Liver (tissue), 9 donors: Measurements from ENCODE around the gene VENTX. TPM values are rescaled to one million over a fixed set of nuclear protein-coding genes. Genes with fewer than 3 reads are reported as not detected.

ENCODE experiments used
- DNase-seq: peaks from one replicate; pipeline ENCODE4 v3.0.0-alpha.2; 2017; ENCODE audit warnings: low spot score
- H3K27ac ChIP-seq, 2 donors: one replicate each; pipeline ENCODE4 v1.7.0; 2013; ENCODE audit warnings: inconsistent platforms in 2 of 2, low read length in 2 of 2, control low read depth in 1 of 2, low read depth in 1 of 2, mild to moderate bottlenecking in 1 of 2
- H3K27me3 ChIP-seq, 4 donors: one replicate each; pipeline versions ENCODE4 v1.6.1 to v1.7.0; 2013; ENCODE audit warnings: low read length in 3 of 4, inconsistent platforms in 1 of 4, mild to moderate bottlenecking in 1 of 4, moderate library complexity in 1 of 4; ENCODE audit not compliant: control insufficient read depth in 4 of 4, insufficient read depth in 4 of 4
- H3K36me3 ChIP-seq, 4 donors: one replicate each; pipeline versions ENCODE4 v1.6.1 to v1.7.0; 2013; ENCODE audit warnings: low read length in 3 of 4, mild to moderate bottlenecking in 3 of 4, low read depth in 1 of 4, moderate library complexity in 1 of 4; ENCODE audit not compliant: control insufficient read depth in 4 of 4, insufficient read depth in 3 of 4
- H3K4me1 ChIP-seq, 4 donors: one replicate each; pipeline versions ENCODE4 v1.6.1 to v1.7.0; 2013; ENCODE audit warnings: low read length in 3 of 4, mild to moderate bottlenecking in 3 of 4, moderate library complexity in 1 of 4; ENCODE audit not compliant: control insufficient read depth in 4 of 4, insufficient read depth in 4 of 4
- H3K4me3 ChIP-seq, 3 donors: one replicate each; pipeline versions ENCODE4 v1.6.1 to v1.7.0; 2013; ENCODE audit warnings: low read length in 3 of 3, control low read depth in 1 of 3, low read depth in 1 of 3, mild to moderate bottlenecking in 1 of 3
- H3K9ac ChIP-seq, 2 donors: one replicate each; pipeline ENCODE4 v1.7.0; 2013; ENCODE audit warnings: low read length in 2 of 2, mild to moderate bottlenecking in 2 of 2, moderate library complexity in 2 of 2, control low read depth in 1 of 2, low read depth in 1 of 2
- H3K9me3 ChIP-seq, 4 donors: one replicate each; pipeline versions ENCODE4 v1.6.1 to v1.7.0; 2013; ENCODE audit warnings: low read length in 3 of 4; ENCODE audit not compliant: control insufficient read depth in 4 of 4
- EGR1 ChIP-seq, 2 donors: IDR thresholded peaks; 2 replicates each; pipeline ENCODE4 v1.6.1; 2016 to 2018; ENCODE audit warnings: antibody characterized with exemption in 2 of 2, low read depth in 2 of 2
- FOXA1 ChIP-seq: IDR thresholded peaks from 2 replicates; pipeline ENCODE4 v1.6.1; 2016; ENCODE audit warnings: antibody characterized with exemption
- FOXA2 ChIP-seq: IDR thresholded peaks from 2 replicates; pipeline ENCODE4 v1.6.1; 2016; ENCODE audit warnings: antibody characterized with exemption
- GABPA ChIP-seq, 2 donors: IDR thresholded peaks in 1 of 2; conservative IDR thresholded peaks in 1 of 2; 2 replicates each; pipeline ENCODE4 v1.6.1; 2016; ENCODE audit warnings: antibody characterized with exemption in 2 of 2, mild to moderate bottlenecking in 1 of 2, moderate library complexity in 1 of 2
- HNF4A ChIP-seq, 2 donors: conservative IDR thresholded peaks; 2 replicates each; pipeline ENCODE4 v1.6.1; 2016; ENCODE audit warnings: antibody characterized with exemption in 2 of 2, mild to moderate bottlenecking in 2 of 2
- HNF4G ChIP-seq: IDR thresholded peaks from 2 replicates; pipeline ENCODE4 v1.6.1; 2016; ENCODE audit warnings: antibody characterized with exemption
- JUND ChIP-seq, 2 donors: IDR thresholded peaks; 2 replicates each; pipeline ENCODE4 v1.6.1; 2016; ENCODE audit warnings: antibody characterized with exemption in 2 of 2
- NR2F2 ChIP-seq: IDR thresholded peaks from 2 replicates; pipeline ENCODE4 v1.6.1; 2016; ENCODE audit warnings: antibody characterized with exemption
- RAD21 ChIP-seq, 2 donors: IDR thresholded peaks; 2 replicates each; pipeline ENCODE4 v1.6.1; 2016; ENCODE audit warnings: antibody characterized with exemption in 2 of 2, mild to moderate bottlenecking in 2 of 2
- RXRA ChIP-seq, 2 donors: IDR thresholded peaks; 2 replicates each; pipeline ENCODE4 v1.6.1; 2017 to 2018; ENCODE audit warnings: antibody characterized with exemption in 2 of 2, mild to moderate bottlenecking in 1 of 2
- SP1 ChIP-seq: IDR thresholded peaks from 2 replicates; pipeline ENCODE4 v1.6.1; 2018; ENCODE audit warnings: antibody characterized with exemption, mild to moderate bottlenecking
- TAF1 ChIP-seq: conservative IDR thresholded peaks from 2 replicates; pipeline ENCODE4 v1.6.1; 2016; ENCODE audit warnings: antibody characterized with exemption, mild to moderate bottlenecking
- YY1 ChIP-seq: IDR thresholded peaks from 2 replicates; pipeline ENCODE4 v1.6.1; 2016; ENCODE audit warnings: antibody characterized with exemption, mild to moderate bottlenecking
- WGBS: extraction: QIAGEN DNeasy Blood & Tissue Kit; methylation state at CpG from one replicate; pipeline ENCODE4 v1.1.7; 2013; 5-methylcytosine and 5-hydroxymethylcytosine counted together
- polyA plus RNA-seq, 2 donors: library from polyadenylated mRNA; stranded (reverse) in 1 of 2; unstranded in 1 of 2; fragments of 200-250 nt in 1 of 2; fragments of >200 nt in 1 of 2; fragmentation: Nextera tagmentation in 1 of 2; extraction: Ambion mirVana in 1 of 2; gene quantifications; one replicate each; pipeline versions ENCODE4 v1.2.1 to v1.2.3, GENCODE V29; 2013 to 2015
- total RNA-seq, 2 donors: library from RNA; depleted of rRNA; stranded (reverse); fragments of >200 nt; gene quantifications; one replicate each; pipeline ENCODE4 v1.2.3, GENCODE V29; 2014
- TF ChIP-seq, protein P1 (sequence below): IDR thresholded peaks from 2 replicates; pipeline ENCODE4 v1.6.1; 2016; ENCODE audit warnings: antibody characterized with exemption
- TF ChIP-seq, protein P2 (sequence below): IDR thresholded peaks from 2 replicates; pipeline ENCODE4 v1.6.1; 2016; ENCODE audit warnings: antibody characterized with exemption, mild to moderate bottlenecking
- TF ChIP-seq, protein P3 (sequence below): IDR thresholded peaks from 2 replicates; pipeline ENCODE4 v1.6.1; 2016; ENCODE audit warnings: antibody characterized with exemption
- TF ChIP-seq, protein P4 (sequence below): IDR thresholded peaks from 2 replicates; pipeline ENCODE4 v1.6.1; 2016; ENCODE audit warnings: antibody characterized with exemption
- TF ChIP-seq, protein P5 (sequence below): fragments of 150-350 bp; IDR thresholded peaks from 2 replicates; pipeline ENCODE4 v1.5.1; 2017; ENCODE audit warnings: improper control_type of control experiment, low read depth, low read length; ENCODE audit not compliant: missing input control
- donor health status: healthy.
- donor health status: healthy.
- donor health status: healthy.
- donor health status: healthy.
- donor health status: healthy.

VENTX gene
- total and polyA plus RNA-seq, 4 donors = 0.05 to 0.25 (median 0.09) TPM

DNA sequence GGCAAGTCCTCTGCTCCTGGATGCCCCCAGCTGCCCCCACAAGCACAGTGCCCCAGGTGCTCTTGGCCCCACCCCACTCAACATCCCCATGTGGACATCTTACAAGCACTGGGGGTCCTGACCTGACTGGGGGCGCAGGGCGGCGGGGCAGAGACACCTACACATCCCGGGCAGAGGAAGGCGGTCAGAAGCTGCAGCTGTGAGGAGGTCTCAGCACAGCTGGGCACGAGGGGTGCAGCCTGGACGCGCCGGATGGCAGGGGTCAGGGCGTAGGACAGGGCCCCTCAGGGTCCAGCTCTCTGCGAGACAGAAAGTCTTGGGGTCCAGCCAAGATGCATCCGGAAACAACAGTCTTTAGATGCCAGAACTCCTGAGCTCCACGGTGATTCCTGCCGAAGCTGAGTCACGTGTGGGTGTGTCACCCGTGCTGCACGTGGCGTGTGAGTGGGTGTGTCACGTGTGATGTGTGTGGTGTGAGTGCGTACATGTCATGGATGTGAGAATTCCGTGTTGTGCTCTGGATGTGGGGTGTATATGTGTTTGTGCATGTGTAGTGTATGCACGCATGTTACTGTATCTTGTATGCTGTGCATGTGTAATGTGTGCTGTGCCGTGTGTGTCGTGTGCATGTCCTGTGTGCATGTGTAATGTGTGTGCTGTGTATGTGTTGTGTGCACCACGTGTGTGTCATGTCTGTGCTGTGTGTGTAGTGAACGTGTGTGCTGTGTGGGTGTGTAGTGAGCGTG lies 5.1 kb downstream of the VENTX start (continued):
- TF ChIP-seq RAD21 (IDR thresholded peaks at IDR 0.05) = no peak

DNA sequence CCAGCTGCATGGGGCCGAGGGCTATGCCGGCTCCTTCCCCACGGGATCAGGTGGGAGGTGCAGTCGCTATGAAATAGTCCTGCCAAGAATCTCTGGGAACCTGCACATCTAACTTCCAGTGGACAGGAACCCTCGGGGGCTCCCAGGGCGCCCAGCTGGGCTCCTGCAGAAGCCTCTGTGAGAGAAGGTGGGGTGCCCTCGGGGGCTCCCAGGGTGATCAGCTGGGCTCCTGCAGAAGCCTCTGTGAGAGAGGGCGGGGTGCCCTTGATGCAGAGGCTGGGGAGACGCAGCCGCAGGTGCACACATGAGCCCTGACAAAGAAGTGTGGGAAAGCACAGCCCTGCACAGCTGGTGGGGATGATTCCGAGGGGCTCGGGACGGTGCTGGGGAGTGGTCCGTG lies 5.9 kb downstream of the VENTX start:
- Histone ChIP-seq H3K36me3 (no peaks in the 10 kb centered on the region), H3K4me1 (no peaks in the 10 kb centered on the region), H3K9ac (no peak overlapping the region), H3K9me3 (no peaks in the 10 kb centered on the region), H3K27me3 (peaks cover 0 to 4% (median 2%) of the 10 kb centered on the region in 4 donors), H3K4me3 (no peak overlapping the region), H3K27ac (no peak overlapping the region)
- DNase-seq = no peak
- TF ChIP-seq, protein P1, sequence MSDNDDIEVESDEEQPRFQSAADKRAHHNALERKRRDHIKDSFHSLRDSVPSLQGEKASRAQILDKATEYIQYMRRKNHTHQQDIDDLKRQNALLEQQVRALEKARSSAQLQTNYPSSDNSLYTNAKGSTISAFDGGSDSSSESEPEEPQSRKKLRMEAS = no peak
- TF ChIP-seq NR2F2 = no peak
- no peak for TF ChIP-seq GABPA (IDR thresholded peaks at IDR 0.05 in 1 of 2, conservative IDR thresholded peaks at IDR 0.05 in 1 of 2)
- TF ChIP-seq JUND (IDR thresholded peaks at IDR 0.05) = no peak
- TF ChIP-seq, protein P2, sequence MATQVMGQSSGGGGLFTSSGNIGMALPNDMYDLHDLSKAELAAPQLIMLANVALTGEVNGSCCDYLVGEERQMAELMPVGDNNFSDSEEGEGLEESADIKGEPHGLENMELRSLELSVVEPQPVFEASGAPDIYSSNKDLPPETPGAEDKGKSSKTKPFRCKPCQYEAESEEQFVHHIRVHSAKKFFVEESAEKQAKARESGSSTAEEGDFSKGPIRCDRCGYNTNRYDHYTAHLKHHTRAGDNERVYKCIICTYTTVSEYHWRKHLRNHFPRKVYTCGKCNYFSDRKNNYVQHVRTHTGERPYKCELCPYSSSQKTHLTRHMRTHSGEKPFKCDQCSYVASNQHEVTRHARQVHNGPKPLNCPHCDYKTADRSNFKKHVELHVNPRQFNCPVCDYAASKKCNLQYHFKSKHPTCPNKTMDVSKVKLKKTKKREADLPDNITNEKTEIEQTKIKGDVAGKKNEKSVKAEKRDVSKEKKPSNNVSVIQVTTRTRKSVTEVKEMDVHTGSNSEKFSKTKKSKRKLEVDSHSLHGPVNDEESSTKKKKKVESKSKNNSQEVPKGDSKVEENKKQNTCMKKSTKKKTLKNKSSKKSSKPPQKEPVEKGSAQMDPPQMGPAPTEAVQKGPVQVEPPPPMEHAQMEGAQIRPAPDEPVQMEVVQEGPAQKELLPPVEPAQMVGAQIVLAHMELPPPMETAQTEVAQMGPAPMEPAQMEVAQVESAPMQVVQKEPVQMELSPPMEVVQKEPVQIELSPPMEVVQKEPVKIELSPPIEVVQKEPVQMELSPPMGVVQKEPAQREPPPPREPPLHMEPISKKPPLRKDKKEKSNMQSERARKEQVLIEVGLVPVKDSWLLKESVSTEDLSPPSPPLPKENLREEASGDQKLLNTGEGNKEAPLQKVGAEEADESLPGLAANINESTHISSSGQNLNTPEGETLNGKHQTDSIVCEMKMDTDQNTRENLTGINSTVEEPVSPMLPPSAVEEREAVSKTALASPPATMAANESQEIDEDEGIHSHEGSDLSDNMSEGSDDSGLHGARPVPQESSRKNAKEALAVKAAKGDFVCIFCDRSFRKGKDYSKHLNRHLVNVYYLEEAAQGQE = no peak
- no peak for TF ChIP-seq FOXA1
- no peak for TF ChIP-seq YY1
- no peak for TF ChIP-seq HNF4G
- TF ChIP-seq FOXA2 = no peak
- no peak for TF ChIP-seq HNF4A (conservative IDR thresholded peaks at IDR 0.05)
- TF ChIP-seq EGR1 (IDR thresholded peaks at IDR 0.05; ENCODE audit: low read depth in 2 of 2) = no peak
- TF ChIP-seq, protein P3, sequence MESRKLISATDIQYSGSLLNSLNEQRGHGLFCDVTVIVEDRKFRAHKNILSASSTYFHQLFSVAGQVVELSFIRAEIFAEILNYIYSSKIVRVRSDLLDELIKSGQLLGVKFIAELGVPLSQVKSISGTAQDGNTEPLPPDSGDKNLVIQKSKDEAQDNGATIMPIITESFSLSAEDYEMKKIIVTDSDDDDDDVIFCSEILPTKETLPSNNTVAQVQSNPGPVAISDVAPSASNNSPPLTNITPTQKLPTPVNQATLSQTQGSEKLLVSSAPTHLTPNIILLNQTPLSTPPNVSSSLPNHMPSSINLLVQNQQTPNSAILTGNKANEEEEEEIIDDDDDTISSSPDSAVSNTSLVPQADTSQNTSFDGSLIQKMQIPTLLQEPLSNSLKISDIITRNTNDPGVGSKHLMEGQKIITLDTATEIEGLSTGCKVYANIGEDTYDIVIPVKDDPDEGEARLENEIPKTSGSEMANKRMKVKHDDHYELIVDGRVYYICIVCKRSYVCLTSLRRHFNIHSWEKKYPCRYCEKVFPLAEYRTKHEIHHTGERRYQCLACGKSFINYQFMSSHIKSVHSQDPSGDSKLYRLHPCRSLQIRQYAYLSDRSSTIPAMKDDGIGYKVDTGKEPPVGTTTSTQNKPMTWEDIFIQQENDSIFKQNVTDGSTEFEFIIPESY = no peak
- TF ChIP-seq TAF1 = no peak
- TF ChIP-seq, protein P4, sequence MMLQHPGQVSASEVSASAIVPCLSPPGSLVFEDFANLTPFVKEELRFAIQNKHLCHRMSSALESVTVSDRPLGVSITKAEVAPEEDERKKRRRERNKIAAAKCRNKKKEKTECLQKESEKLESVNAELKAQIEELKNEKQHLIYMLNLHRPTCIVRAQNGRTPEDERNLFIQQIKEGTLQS = no peak
- TF ChIP-seq RAD21 (IDR thresholded peaks at IDR 0.05) = no peak
- TF ChIP-seq RXRA (IDR thresholded peaks at IDR 0.05) = no peak
- no peak for TF ChIP-seq SP1
- TF ChIP-seq, protein P5, sequence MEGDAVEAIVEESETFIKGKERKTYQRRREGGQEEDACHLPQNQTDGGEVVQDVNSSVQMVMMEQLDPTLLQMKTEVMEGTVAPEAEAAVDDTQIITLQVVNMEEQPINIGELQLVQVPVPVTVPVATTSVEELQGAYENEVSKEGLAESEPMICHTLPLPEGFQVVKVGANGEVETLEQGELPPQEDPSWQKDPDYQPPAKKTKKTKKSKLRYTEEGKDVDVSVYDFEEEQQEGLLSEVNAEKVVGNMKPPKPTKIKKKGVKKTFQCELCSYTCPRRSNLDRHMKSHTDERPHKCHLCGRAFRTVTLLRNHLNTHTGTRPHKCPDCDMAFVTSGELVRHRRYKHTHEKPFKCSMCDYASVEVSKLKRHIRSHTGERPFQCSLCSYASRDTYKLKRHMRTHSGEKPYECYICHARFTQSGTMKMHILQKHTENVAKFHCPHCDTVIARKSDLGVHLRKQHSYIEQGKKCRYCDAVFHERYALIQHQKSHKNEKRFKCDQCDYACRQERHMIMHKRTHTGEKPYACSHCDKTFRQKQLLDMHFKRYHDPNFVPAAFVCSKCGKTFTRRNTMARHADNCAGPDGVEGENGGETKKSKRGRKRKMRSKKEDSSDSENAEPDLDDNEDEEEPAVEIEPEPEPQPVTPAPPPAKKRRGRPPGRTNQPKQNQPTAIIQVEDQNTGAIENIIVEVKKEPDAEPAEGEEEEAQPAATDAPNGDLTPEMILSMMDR = no peak
- 62% methylated on average over 14 of the region's 14 CpGs for WGBS
